GM18517 (cell line): Measurements from ENCODE around the gene PCNA.
A peak's percentile ranks its signal among the peaks of the same experiment; 100 is the strongest.

Source experiments
- ATAC-seq: cut with Tn5 transposase; IDR thresholded peaks from one replicate; pipeline ENCODE4 v1.9.1; 2021; ENCODE audit warnings: mild to moderate bottlenecking, moderate library complexity; ENCODE audit not compliant: unreplicated experiment

Gene PCNA

DNA sequence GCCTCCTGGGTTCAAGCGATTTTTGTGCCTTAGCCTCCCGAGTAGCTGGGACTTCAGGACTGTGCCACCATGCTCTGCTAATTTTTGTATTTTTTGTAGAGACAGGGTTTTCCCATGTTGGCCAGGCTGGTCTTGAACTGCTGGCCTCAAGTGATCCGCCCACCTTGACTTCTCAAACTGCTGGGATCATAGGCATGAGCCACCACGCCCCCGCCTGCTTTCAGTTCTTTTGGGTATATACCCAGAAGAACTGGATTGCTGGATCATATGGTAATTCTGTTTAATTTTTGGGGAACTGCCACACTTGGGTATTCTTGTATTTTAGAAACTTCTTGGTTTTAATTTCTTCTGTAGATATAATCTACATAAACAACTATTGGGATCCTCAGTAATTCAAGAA, 24.1 kb upstream of the PCNA start:
- no peak for ATAC-seq

DNA sequence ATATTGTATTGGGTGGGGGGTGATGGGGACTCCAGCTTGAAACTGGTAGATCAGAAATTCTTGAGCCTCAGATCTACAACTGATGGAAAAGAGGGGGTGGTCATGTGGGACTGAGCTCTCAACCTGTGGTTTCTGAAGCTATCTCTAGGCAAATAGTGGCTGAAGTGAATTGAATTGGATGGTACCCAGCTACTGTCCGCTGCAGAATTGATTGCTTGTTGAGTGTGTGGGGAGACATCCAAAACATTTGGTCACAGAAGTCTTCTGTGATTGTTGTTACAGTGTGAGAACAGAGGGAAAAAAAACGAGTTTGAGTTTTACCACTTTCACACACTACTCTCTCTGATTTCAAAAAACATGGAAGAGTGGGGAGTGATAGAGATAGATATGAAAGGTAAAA, 21.9 kb upstream of the PCNA start:
- no peak for ATAC-seq

DNA sequence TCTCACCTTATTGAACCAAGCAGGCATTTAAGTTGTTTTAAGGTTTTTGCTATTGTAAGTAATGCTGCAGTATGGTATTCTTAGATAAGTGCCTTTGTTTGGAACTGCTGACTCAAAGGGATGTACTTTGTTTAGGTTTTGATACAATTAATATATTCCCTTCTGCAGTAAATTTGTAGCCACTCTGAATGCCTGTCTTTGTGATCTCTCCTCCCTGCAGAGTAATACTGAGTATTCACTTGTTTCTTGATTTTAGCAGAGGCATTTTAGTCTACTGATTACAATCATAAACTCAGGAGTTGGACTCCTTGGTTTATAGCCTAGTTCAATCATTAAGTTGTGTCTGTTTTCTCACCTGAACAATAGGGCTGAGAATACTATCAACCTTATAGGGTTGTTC, 20.4 kb upstream of the PCNA start:
- ATAC-seq = no peak

DNA sequence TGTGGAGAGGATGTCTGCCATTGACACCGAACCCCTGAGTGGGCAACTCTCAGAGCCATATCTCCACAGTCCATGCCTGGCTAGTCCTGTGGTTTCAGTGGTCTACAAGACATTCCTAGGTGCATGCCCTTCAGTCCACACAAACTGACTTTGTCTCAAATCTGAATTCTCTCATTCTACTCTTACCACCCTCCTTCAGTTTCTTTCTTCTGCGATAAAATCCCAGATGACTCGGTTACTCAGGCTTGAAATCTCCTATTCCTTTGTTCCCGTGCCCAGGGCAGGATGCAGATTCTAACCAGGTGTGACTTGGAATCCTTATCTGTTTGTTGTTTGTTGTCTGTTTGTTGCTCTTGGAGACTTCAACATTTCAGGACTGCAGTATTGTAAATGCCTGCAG, 16.3 kb upstream of the PCNA start:
- peak; percentile 35 for ATAC-seq

DNA sequence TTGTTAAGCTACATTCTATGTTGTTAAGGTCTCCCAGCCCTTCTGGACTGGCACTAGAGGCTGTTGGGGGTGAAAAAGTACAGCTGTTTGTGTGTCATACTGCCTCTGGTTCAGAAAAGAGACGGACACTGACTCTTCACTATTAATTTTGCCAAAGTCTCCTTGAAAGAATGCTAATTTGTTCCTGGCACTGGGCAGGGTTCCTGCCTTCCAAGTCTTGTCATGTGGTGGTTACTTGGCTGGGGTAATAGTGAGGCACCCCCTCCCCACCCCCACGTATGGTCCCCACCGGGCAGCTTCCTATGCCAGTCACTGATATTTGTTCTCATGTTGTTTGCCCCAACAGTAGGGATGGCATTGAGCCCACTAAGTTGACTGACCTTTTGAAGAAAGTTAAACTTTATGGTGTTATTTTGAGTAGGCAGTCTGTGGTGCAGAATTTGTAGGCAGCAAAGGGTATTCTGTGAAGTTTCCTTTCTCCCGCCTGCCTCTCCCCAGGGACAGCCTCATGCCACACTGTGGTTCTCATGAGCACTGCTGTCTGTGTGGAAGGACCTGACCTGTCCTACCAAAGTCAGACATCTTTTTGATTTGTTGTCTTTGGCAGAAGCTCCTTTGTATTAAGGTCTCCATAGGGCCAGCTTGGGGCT, 15.7 kb upstream of the PCNA start:
- peak; percentile 67 for ATAC-seq

DNA sequence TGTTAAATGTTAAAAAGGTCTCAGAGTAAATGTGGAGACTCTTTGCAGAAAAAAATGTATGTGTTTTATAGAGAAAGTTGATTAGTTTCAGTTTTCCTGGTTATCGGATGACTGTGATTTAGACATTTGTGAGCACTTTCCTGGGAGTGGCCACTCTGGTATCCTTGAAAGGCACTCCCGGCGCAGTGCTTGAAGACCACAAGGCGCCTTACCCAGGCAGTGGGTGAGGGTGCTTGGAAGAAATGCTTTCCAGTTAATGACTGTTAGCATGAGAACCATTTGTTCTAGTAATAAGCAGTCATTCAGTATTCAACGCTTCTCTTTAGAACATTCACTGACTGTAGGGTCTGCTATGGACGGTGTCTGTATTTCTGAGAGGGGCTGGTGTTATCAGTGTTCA, 14.2 kb upstream of the PCNA start:
- ATAC-seq = no peak

DNA sequence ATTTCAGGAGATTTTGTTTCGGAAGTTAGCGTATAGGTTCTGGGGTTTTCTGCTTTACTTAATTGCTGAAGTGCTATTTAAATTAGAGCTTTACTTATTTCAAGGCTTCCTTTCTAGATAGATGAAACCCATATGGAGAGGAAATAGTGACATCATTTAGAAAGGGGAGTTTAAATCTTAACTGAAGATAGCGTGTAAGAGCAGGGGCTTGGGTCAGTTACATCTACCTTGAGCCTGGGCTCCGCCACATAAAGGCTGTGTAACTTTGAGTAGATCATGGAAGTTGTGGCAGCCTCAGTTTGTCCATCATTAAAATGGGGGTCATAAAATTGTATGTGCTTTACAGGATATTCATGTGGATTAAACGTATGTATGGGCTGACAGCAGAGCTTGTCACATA, 11.7 kb upstream of the PCNA start:
- ATAC-seq = no peak

DNA sequence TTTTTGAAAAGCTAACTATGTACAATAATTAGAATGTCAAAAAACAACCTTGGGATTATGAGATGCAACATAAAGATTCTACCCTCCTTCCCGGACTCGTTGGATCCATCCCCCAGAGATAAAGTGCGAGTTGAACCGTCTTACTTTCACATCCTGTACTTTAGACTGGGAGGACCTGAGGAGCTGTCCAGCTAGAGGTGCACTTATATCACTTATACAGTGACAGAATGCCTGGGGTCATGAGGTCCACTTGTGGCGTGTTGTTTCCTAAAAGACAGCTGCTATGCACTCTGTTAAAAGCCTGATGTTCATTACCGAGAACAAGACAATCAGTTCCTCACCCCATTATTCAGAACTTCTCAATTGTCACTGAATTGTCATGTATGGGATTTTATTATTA, 9.1 kb upstream of the PCNA start:
- no peak for ATAC-seq

DNA sequence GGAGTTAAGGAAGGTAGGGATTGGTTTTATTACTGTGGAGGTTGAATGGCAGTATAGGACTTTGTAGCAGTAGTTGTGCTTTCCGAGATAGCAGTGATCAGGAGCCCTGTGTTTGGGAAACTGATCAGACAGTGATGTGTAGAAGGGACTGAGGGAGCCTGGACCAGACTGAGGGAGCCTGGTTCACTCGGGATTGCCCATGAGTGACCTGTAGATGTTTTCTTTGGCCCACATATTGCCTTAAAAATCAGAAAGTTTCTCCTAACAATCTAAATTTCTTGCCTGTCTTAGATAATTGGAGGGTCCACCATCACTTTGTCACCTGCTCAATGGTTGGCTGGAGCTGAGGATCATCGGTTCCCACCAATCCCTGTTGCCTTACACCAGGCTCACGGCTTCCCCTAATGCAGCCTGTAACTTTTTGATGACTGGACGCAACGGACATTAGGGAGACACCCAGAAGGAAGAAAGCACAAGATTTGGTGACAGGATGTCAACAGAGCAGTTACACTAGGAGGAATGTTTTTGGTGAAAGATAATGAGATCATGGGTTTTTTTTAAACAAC, 8.2 kb upstream of the PCNA start:
- ATAC-seq = no peak

DNA sequence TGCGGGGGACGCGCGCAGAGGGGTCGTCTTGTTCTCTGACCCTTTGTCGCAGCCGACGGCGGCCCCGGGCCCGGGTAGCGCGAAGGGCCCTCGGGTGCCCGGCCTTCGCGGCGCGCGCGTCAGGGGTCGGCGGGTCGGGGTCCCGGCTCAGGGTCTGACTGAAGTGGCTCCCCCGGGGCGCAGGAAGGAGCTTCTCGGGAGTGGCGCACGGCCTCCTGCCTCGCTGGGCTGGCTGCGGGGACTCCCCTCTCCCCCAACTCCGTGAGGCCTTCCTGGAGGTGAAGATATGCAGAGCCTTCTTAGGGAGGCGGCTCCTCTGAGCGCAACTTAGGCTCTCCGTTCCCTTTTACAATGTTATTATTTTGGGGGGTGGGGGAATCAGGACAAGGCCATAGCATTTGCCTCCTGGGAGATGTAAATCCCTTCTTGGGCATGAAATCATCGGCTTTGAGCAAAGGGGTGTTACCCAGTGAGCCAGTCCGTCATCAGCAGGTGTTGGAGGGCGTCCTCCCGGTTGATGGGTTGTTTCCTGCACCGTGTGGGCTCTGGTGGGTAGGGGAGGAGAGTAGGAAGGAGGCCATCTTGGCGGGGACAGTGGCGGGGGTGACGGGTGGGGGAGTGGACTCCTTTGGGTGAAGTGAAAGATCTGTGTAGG, 7.6 kb upstream of the PCNA start:
- peak; percentile 35 for ATAC-seq

DNA sequence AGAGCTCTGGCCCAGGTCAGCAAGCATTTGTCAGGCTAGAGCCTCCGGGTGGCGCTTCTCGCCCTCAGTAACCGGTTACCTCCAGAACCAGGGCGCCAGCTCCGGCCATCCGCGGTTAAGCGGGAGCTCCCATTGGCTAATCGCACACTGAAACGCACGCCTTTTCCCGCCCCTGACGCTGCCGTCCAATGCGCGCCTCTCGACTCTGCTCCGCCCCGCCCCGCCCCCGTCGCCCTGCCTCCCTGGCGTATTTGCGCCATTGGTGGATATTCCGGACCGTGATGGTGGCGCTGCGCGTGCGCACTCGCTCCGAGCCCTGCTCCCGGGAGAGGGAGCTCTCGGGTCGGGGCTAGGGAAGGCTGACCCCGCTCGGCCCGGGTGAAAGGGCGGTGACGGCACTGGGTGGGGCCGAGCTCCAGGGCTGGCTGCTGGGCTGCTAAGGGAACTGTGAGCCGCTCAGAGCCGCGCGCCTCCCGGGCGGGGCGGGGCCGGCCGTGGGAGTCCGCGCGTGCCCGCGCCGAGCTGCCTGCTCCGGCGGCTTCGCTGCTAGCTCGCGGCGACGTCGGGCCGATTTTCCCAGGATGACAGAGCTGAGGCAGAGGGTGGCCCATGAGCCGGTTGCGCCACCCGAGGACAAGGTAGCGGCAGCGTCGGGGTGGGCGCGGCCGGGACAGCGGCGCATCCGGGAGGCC, 6.9 kb upstream of the PCNA start, which contains the start of gene CDS2:
Gene CDS2, plus strand, starts transcription at position 497 of the 692 bp plus-strand sequence. Its CDS starts 85 bp downstream, at position 582.
- peak; percentile 85 for ATAC-seq

DNA sequence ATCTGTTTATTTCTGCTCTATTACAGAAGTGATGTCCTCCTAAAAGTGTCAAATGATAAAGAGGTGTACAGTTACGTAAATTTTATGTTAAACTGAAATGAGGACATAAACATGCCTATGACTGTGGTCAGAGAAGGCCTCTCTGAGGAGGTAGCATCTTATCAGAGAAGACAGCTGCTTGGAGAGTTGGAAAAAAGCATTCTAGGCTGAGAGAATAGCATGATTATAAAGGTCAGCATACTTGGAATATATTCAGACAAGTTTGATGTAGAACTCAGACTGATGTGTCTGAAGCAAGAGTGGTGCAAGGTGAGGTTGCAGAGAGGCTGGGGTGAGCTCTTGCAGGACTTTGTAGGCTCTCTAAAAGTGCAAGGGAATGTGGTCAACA, 3.1 kb upstream of the PCNA start:
- no peak for ATAC-seq

DNA sequence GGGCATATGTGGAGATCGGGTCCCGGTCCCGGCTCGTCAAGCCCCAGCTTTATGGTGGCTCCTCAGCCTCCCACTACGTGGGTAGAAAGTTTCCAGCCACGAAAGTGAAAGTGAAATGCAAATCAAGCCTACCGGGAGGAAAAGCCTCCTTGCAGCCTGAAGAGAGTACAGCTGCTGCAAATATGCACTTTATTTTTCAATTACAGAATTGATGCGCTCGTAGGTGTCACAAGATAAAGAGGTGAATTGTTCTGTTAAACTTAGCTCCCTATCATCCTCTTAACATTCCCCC, 373 bp upstream of the PCNA start:
- ATAC-seq = no peak

DNA sequence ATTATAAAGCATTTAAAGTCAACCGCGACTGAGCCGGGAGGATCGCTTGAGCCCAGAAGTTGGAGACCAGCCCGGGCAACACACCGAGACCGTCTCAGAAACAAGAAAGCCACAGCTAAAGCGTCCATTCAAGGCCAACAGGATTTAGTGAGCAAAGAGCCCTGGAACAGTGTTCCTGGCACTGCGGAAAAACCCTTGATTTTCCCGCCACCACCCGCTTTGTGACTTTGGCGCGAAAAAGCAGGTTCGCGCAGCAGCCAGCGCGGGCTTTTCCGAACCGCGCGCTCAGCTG, 669 bp downstream of the PCNA start:
- ATAC-seq = no peak

DNA sequence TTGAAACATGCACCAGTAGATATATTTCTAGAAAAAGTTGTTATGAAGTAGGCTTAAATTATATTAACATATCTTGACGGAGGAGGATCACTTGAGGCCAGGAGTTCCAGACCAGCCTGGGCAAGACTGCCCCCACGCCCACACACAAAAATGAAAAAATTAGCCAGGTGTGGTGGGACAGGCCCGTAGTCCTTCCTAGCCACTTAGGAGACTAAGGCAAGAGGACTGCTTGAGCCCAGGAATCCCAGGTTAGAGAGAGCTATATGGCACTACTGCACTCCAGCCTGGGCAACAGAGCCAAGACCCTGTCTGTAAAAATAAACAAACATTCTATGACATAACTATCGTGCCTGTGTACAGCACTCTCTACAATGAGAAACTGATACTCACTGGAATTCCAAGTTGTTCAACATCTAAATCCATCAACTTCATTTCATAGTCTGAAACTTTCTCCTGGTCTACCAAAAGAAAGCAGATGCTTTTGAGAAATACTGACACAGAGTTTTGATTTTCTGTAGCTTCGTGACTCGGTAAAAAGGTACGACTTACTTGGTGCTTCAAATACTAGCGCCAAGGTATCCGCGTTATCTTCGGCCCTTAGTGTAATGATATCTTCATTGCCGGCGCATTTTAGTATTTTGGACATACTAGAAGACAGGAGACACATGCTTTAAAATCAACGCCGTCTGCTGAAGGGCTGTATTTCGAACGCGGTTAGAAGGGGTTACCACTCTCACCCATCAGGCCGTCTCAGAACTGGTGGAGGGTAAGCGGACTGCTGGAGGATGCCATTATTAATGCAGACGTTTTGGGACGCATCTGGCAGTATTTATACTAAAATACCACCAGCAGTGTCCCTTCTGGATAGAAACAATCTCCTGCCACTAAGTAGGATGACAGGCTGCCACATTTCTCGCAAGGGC, 1.3 kb downstream of the PCNA start:
- no peak for ATAC-seq

DNA sequence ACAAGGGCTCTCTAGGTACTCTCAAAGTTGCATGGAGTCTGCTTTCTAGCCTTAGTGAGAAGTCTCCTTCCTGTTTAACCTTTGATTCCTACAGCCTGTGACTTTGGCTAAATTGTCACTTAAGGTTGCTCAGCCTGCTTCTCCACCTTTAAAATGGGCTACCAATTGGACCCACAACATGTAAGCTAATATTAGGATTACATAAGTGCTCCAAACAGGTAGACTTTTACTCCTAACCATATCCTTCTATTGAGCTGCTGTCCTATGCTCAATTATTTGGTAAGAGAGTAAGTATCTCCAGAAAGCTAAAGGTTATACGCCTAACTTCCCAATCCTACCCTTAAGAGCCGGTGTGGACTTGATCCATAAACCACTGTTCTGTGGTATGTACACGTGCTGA, 2.9 kb downstream of the PCNA start:
- no peak for ATAC-seq

DNA sequence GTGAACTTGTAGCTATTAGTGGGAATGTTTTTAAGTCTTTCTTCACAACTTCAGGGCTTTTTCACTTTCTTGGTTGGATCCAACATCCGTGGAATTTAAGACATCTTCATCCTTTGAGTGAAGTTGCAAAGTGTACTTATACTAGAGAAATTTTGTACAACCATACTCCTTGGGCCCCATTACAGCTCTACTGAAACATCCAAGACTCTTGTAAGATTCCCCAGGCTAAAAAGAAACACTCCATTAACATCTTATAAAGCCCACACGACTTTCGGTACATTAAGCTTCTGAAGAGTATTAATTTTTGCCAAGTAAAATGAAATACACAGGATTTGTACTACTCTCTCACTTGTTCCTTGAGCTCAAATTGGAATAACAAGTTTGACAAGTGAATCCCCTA, 5.4 kb downstream of the PCNA start:
- ATAC-seq = no peak

DNA sequence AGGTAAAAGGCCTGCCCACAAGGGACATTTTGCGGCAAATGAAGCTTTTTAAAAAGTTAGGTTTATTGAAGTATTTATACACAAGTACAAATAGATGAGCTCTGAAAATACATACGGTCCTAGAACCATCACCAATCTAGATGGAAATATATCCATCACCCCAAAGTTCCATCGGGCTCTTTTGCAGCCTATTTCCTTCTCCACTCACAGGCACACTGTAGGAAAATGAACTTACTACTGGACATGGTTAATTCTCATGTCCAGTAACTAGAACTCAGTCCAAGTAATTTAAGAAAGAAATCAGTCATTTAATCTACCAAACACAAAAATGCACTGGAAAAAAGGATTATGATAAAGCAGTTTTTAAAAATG, 6.2 kb downstream of the PCNA start:
- no peak for ATAC-seq

DNA sequence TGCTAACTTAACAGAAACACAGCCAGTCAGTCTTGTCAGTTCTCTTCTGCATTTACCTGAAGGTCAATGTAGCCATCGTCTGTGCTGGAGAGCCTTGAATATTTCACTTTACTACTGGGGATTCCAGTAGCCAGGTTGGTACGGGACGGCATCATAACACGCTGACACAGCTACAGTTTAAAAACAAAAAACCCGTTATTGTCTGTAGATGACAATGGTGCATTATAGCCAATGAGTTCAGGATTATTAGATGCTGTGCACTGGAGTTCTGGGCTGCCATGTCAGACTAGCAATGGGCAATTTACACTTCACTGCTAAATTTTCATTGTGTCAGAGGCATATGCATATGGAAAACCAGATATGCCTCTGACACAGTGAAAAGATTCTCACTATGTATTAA, 10.5 kb downstream of the PCNA start:
- ATAC-seq = no peak

DNA sequence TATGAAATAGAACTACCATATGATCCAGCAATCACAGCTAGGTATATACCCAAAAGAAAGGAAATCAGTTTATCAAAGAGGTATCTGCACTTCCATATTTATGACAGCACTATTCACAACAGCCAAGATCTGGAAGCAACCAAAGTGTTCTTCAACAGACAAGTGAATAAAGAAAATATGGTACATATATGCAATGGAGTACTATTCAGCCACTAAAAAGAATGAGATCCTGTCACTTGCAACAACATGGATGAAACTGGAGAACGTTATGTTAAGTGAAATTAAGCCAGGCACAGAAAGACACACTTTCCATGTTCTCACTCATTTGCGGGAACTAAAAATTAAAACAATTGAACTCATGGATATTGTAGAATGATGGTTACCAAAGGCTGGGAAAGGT, 15.3 kb downstream of the PCNA start:
- ATAC-seq = no peak

DNA sequence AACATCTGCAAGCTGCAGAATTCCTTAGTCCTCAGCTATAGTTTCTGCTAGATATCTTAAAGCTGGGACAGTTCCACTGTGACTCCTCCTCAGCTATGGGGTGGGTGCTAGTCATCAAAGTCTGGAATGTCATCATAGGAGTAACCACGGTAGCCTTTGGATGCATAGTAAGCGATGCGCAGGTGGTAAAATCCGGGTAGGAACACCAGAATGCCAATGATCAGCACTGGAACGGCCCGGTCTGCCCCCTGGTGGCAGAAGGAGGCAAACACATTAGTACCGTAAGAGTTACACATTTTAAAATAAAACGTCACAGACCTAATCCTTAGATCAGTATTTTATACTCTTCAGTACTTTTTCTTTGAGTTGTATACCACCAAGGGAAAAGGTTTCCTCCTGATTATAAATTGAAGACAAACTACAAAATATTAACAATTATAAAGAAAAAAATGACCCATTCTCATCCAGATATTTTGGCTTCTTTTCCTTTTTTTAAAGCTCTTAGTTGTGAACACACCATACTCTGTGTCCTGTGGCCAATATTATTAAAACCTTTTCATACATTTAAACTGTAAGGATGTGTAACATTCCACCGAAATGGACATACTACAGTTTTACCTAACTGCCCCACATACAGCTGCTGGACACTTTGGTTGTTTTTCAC, 18.9 kb downstream of the PCNA start:
- peak; percentile 59 for ATAC-seq
